ENCODE data around the gene NELFE. TPM values are rescaled to one million over a fixed set of nuclear protein-coding genes. Genes with fewer than 3 reads are reported as not detected.

The NELFE gene
- total and polyA plus RNA-seq, 2 experiments from 2014 or later = 62.9 to 108 TPM

DNA sequence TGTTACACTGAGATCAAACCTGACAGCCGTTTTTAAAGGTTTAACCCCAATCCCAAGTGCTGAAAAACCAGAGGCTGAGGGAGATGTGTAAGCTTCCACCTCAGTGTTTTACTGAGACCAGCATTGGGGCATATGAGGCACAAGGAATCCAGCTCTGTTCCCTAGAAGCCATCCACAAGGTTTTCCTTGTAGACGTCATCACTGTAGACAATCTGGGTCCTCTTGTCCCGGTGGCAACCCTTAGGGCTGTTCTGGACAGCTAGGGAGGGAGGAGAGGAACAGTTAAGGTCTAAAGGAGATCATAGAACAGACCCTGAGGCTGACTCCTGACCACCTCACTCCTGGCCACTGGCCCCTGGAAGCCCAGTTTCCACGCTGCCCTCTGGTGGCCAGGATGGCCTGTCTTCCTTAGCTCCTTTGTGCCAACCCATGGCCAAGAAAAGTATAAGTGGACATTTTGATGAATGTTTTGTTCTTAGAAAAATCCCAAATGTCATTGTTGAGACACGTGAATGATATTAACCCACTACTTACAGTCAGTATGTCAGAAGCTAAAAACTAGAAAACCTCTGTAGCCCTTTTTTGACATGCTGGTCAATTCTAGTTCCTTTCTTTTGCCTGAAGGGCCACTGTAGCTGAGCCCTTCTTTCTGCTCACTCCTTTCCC is 6.5 kb downstream of the NELFE start:
- Histone ChIP-seq H3K9me3 (ENCODE audit: low read depth) (no peaks in the 10 kb centered on the region), H3K36me3 (ENCODE audit: low read depth) (peaks cover 33% of the 10 kb centered on the region), H3K27ac (no peak overlapping the region), H3K4me1 (ENCODE audit: insufficient read depth) (peaks cover 7% of the 10 kb centered on the region), H3K4me3 (no peak overlapping the region), H3K9ac (no peak overlapping the region), H3K4me2 (ENCODE audit: unreplicated experiment) (no peak overlapping the region), H3K27me3 (replicated peaks; ENCODE audit: insufficient read depth) (no peaks in the 10 kb centered on the region), H2AFZ (no peak overlapping the region), H4K20me1 (ENCODE audit: insufficient read depth) (no peaks in the 10 kb centered on the region), H3K9me2 (ENCODE audit: insufficient read depth) (no peaks in the 10 kb centered on the region), H3F3A (ENCODE audit: insufficient read depth) (peaks cover 20% of the 10 kb centered on the region; the same call in 1 of the 2 replicates), H3K79me2 (ENCODE audit: insufficient read depth) (peaks cover 12% of the 10 kb centered on the region)
- in situ Hi-C loops (cut with MboI) = no loop called here
- TF ChIP-seq EZH2phosphoT487 (IDR thresholded peaks at IDR 0.05; ENCODE audit: insufficient read depth, low read depth) (no peak), EZH2 (IDR thresholded peaks at IDR 0.05; ENCODE audit: insufficient read depth, poor library complexity, severe bottlenecking) (no peak)
- DNase-seq = peak; percentile 81
- 39 to 49% methylated on average over 5 of the region's 5 CpGs for WGBS, 2 experiments (ENCODE audit: low coverage in 1 of 2, low lambda C conversion rate in 2 of 2, missing lambda C conversion rate in 2 of 2)

DNA sequence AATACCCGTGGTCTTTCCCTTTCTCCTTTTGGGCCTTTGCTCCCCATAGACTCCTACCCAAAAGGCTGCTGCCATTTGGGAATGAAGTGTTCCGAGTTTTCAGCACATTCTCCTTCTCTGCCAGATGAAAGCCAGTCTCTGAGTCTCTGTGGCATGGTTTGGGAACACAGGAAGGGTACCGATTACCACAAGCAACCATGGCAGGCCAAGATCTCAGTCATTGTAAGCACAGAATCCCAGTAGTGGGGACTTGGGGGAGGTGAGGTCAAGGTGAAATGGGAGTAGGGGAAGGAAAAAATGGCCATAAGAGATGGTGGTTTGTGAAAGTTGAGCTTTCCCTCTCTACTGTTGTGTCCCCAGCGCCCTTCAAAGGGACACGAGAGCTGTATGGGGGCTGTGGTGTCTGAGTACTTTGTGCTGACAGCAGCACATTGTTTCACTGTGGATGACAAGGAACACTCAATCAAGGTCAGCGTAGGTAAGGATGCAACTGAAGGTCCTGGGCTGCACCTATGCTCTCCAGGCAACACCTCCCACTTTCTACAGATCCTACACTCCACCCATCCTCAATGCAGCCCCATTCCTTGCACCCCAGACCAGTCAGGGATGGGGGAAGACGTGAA is 8.7 kb downstream of the NELFE start:
- Histone ChIP-seq H3K79me2 (ENCODE audit: insufficient read depth) (no peaks in the 10 kb centered on the region), H3K4me1 (ENCODE audit: insufficient read depth) (peaks cover 17% of the 10 kb centered on the region), H4K20me1 (ENCODE audit: insufficient read depth) (no peaks in the 10 kb centered on the region), H3K9me2 (ENCODE audit: insufficient read depth) (no peaks in the 10 kb centered on the region), H3F3A (ENCODE audit: insufficient read depth) (peaks cover 17% of the 10 kb centered on the region; the same call in 1 of the 2 replicates), H3K27ac (no peak overlapping the region), H3K36me3 (ENCODE audit: low read depth) (peaks cover 16% of the 10 kb centered on the region), H2AFZ (no peak overlapping the region), H3K9ac (no peak overlapping the region), H3K4me3 (no peak overlapping the region), H3K27me3 (replicated peaks; ENCODE audit: insufficient read depth) (no peaks in the 10 kb centered on the region), H3K4me2 (ENCODE audit: unreplicated experiment) (no peak overlapping the region), H3K9me3 (ENCODE audit: low read depth) (no peaks in the 10 kb centered on the region)
- in situ Hi-C loops (cut with MboI) = no loop called here
- WGBS, 2 experiments (ENCODE audit: low coverage in 1 of 2, low lambda C conversion rate in 2 of 2, missing lambda C conversion rate in 2 of 2) = 82 to 86% methylated on average over 7 of the region's 7 CpGs
- TF ChIP-seq EZH2phosphoT487 (IDR thresholded peaks at IDR 0.05; ENCODE audit: insufficient read depth, low read depth) (no peak), EZH2 (IDR thresholded peaks at IDR 0.05; ENCODE audit: insufficient read depth, poor library complexity, severe bottlenecking) (no peak)
- no peak for DNase-seq

DNA sequence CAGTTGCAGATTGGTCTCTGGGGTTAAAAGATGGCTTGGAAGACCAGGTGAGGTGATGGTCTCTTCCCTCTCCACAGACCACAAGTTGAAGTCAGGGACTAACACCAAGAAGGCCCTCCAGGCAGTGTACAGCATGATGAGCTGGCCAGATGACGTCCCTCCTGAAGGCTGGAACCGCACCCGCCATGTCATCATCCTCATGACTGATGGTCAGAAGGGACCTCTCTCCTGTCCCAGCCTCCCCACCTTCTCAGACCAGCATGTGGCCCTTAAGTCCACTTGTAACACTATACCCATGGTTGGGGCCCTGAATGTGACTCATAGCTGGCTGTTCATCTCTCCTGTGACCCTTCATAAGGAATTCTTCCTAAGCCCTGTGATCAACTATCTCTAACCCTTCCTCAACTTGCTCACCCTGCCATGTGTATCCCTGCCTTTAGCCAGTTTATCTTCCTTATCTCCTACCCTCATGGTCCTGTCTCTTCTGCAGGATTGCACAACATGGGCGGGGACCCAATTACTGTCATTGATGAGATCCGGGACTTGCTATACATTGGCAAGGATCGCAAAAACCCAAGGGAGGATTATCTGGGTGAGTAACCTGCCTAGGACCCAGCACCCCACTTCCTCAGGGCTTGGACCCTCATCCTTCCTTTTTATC is 9.9 kb downstream of the NELFE start:
- Histone ChIP-seq H3K27ac (0 out of 2 replicates have a peak overlapping the region, but pooled peaks have one; percentile 48), H2AFZ (no peak overlapping the region), H3K9me3 (ENCODE audit: low read depth) (no peaks in the 10 kb centered on the region), H3K27me3 (replicated peaks; ENCODE audit: insufficient read depth) (no peaks in the 10 kb centered on the region), H3K4me3 (no peak overlapping the region), H3K4me1 (ENCODE audit: insufficient read depth) (peaks cover 18% of the 10 kb centered on the region), H3K36me3 (ENCODE audit: low read depth) (peaks cover 10% of the 10 kb centered on the region; the same call in 1 of the 2 replicates), H3K9me2 (ENCODE audit: insufficient read depth) (no peaks in the 10 kb centered on the region), H3K79me2 (ENCODE audit: insufficient read depth) (no peaks in the 10 kb centered on the region), H3F3A (ENCODE audit: insufficient read depth) (peaks cover 15% of the 10 kb centered on the region; the same call in 1 of the 2 replicates), H3K9ac (no peak overlapping the region), H3K4me2 (ENCODE audit: unreplicated experiment) (no peak overlapping the region), H4K20me1 (ENCODE audit: insufficient read depth) (no peaks in the 10 kb centered on the region)
- in situ Hi-C loops (cut with MboI) = no loop called here
- peak; percentile 71 for DNase-seq
- no peak for TF ChIP-seq EZH2 (IDR thresholded peaks at IDR 0.05; ENCODE audit: insufficient read depth, poor library complexity, severe bottlenecking)
- TF ChIP-seq EZH2phosphoT487 (IDR thresholded peaks at IDR 0.05; ENCODE audit: insufficient read depth, low read depth) = no peak
- WGBS, 2 experiments (ENCODE audit: low coverage in 1 of 2, low lambda C conversion rate in 2 of 2, missing lambda C conversion rate in 2 of 2) = 62 to 69% methylated on average over 6 of the region's 6 CpGs

DNA sequence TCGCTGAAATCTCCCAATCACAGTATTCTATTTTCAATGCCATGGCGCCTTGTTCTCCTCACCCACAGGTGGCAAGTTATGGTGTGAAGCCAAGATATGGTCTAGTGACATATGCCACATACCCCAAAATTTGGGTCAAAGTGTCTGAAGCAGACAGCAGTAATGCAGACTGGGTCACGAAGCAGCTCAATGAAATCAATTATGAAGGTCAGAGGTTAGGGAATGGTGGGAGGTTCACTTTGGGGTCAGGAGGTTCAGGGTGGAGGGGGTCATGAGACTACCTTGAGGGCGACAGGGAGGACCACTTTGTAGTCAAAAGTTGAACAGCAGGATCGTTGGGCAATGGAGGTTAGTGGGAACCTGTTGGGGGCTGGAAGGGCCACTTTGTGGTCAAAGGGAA is 10.5 kb downstream of the NELFE start:
- H3K9ac ChIP-seq = no peak overlapping the region
- H3K4me2 ChIP-seq (ENCODE audit: unreplicated experiment) = no peak overlapping the region
- no peaks in the 10 kb centered on the region for H3K9me2 ChIP-seq (ENCODE audit: insufficient read depth)
- no peak for DNase-seq
- TF ChIP-seq EZH2 (IDR thresholded peaks at IDR 0.05; ENCODE audit: insufficient read depth, poor library complexity, severe bottlenecking) = no peak
- no peak for TF ChIP-seq EZH2phosphoT487 (IDR thresholded peaks at IDR 0.05; ENCODE audit: insufficient read depth, low read depth)
- H3K27me3 ChIP-seq (replicated peaks; ENCODE audit: insufficient read depth) = no peaks in the 10 kb centered on the region
- H4K20me1 ChIP-seq (ENCODE audit: insufficient read depth) = no peaks in the 10 kb centered on the region
- no peak overlapping the region for H3K4me3 ChIP-seq
- in situ Hi-C loops (cut with MboI) = no loop called here
- no peak overlapping the region for H3K27ac ChIP-seq
- peaks cover 9% of the 10 kb centered on the region; the same call in 1 of the 2 replicates for H3F3A ChIP-seq (ENCODE audit: insufficient read depth)
- no peaks in the 10 kb centered on the region for H3K79me2 ChIP-seq (ENCODE audit: insufficient read depth)
- peaks cover 18% of the 10 kb centered on the region for H3K4me1 ChIP-seq (ENCODE audit: insufficient read depth)
- H2AFZ ChIP-seq = no peak overlapping the region
- no peaks in the 10 kb centered on the region for H3K9me3 ChIP-seq (ENCODE audit: low read depth)
- WGBS, 2 experiments (ENCODE audit: low coverage in 1 of 2, low lambda C conversion rate in 2 of 2, missing lambda C conversion rate in 2 of 2) = 71 to 74% methylated on average over 5 of the region's 5 CpGs
- H3K36me3 ChIP-seq (ENCODE audit: low read depth) = peaks cover 10% of the 10 kb centered on the region; the same call in 1 of the 2 replicates

Measured in GM23248 (cell line).